ACHN (cell line): ENCODE results near the gene MARF1.
"Not testable (repeated sequence)": the region's sequence is repeated elsewhere in the genome, so short reads cannot be mapped to it uniquely, and the experiment has no call there.

Experiments used
- DNase-seq: peaks from one replicate; pipeline ENCODE4 v3.0.0-alpha.2; 2015
- in situ Hi-C: cut with HindIII; loops from 2 replicates; pipeline ENCODE4 v1.10.0; 2017; ENCODE audit warnings: low sequenced_read_pairs, low pct_ligation_motif_present, low pct_unique_long_range_greater_than_20kb

MARF1 gene

DNA sequence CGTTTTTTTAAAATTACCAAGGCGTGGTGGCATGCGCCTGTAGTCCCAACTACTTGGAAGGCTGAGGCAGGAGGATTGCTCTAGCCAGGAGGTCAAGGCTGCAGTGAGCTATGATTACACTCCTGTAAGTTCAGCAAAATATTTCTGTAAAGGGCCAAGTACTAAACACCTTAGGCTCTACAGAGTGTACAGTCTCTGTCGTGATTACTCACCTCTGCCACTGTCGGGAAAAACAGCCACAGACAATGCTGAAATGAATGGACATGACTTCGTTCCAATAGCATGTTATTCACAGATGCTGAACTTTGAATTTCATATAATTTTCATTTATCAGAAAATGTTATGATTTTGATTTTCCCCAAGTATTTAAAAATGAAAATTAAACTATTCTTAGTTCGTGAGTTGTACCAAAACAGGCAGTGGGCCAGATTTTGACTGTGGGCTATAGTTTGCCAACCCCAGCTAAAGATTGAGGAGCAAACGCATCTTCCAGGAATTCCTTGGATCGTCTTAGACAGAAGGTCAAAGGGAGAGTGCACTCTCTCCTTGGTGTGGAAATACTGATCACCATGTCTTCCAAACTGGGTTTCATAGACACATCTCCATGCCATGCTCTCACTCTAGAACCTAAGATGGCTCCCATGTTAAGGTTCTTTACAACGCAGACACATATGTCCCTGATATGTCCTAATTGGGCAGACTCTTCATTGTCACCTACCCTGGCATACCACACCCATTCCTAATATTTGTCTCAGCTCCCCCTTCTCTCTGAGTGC is 89.5 kb downstream of the MARF1 start:
- no peak for DNase-seq
- in situ Hi-C loops: no loop called here

DNA sequence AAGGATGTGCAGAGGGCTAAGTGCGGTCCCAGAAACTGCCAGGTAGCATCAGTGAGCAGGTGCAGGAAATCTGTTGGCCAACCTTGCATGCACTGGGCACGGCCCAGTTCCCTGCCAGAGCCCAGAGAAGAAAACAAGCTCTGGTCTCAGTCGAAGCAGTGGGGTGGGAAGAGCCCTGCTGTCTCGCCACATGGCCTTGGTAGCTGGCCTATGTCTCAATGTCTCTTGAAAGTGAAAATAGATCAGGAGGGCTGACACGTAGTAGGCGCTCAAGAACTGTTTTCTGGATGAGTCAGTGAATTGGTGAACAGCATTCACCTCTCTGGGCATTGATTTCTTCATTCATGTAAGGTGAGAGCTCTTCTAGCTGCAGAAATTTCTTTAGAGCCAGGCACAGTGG is 90.4 kb downstream of the MARF1 start:
- in situ Hi-C loops: no loop called here

GRCh38 chr16:15548482-15548891 is 94.5 kb downstream of the MARF1 start:
- in situ Hi-C loops: no loop called here
- peak; percentile 72 for DNase-seq

More for the DNA sequence above, 90.4 kb downstream of the MARF1 start:
- no peak for DNase-seq

DNA sequence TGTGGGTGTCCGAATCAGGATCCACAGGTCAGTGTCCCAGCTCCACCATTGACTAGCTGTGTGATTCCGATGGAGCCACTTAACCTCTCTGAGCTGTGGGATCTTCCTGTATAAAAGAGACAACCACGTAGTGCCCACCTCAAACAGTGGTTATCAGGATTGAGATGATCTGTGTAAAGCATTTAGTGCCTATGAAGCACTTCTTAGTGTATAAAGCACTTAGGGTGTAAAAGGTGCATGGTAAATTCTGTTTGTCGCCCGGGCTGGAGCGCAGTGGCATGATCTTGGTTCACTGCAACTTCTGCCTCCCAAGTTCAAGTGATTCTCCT is 95.2 kb downstream of the MARF1 start:
- in situ Hi-C loops: no loop called here
- no peak for DNase-seq

- peak; percentile 77 for DNase-seq
- in situ Hi-C loops: not testable (repeated sequence)
Measured at GRCh38 chr16:15547072-15547767, 95.7 kb downstream of the MARF1 start.

GRCh38 chr16:15545544-15545943 is 97.4 kb downstream of the MARF1 start:
- in situ Hi-C loops: no loop called here
- DNase-seq: no peak

DNA sequence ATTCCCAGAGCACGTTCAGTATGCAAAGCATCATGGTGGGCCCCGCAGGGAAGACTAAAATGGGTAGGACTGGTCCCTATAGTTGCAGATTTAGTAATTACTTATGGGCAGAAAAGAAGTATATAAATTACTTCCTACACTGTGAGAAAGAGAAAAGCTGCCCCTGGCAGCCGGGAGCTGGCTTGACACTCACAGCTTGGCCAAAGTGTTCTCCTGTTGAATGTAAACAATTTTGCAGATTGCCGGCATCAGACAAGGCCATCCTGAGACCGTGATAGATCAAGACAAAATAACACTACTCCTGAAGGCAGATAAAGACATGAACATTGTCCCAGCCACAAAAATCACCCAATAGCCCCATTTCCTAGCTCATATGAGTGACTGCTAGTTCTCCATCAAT is 98.5 kb downstream of the MARF1 start:
- no peak for DNase-seq
- in situ Hi-C loops: no loop called here
